GM21381 (cell line): Measurements from ENCODE around the gene SNTG2.
"Not testable (repeated sequence)": the region's sequence is repeated elsewhere in the genome, so short reads cannot be mapped to it uniquely, and the experiment has no call there.

ENCODE experiments used
- ATAC-seq: cut with Tn5 transposase; IDR thresholded peaks from one replicate; pipeline ENCODE4 v1.9.1; 2021; ENCODE audit warnings: mild to moderate bottlenecking, moderate library complexity; ENCODE audit not compliant: unreplicated experiment

The SNTG2 gene

GRCh38 chr2:1400943-1401735 is 450.5 kb downstream of the SNTG2 start:
- ATAC-seq: no peak

- ATAC-seq: no peak
These were observed 451.4 kb downstream of the SNTG2 start for GRCh38 chr2:1402064-1402463.

DNA sequence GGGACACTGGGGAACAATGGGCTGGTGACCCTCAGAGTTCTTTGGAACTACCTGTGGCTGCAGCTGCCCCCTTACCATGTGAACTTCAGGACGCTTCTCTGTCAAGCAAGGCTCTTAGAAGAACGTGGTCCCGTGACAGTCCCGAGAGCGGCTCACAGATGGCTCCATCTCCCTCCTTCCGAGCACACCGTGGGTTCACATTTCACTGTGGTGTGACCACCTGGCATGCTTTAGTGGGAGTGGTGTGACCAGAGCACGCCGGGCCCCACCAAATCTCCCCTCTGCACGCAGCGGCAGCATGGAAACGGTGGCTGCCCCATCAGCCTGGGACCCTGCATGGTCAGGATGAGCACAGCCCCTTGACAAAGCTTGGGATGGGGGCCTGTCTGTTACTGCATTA is 452.9 kb downstream of the SNTG2 start:
- ATAC-seq: no peak

DNA sequence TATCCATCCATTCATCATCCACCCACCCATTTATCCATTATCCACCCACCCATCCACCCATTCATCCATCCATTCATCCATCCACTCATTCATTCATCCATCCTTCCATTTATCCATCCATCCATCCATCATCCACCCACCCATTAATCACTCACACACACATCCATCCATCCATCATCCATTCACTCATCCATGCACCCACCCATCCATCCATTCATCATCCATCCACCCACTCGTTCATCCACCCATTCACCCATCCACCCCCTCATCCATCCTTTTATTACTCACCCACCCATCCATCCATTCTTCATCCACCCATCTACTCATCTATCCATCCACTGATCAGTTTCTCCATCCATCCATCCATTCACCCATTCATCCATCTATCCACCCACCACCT is 454.5 kb downstream of the SNTG2 start:
- ATAC-seq: no peak

GRCh38 chr2:1405967-1406366 is 455.3 kb downstream of the SNTG2 start:
- ATAC-seq: no peak

- ATAC-seq: no peak
These were observed 455.8 kb downstream of the SNTG2 start for GRCh38 chr2:1406434-1406833.

GRCh38 chr2:1407950-1408675 is 457.5 kb downstream of the SNTG2 start:
- no peak for ATAC-seq

- no peak for ATAC-seq
These were observed 462.6 kb downstream of the SNTG2 start, which contains the start of gene TPO for GRCh38 chr2:1413156-1413710. TPO (plus strand) TSS chr2:1413463; CDS start chr2:1414409, 946 bp downstream.

- no peak for ATAC-seq
These were observed 463.5 kb downstream of the SNTG2 start for GRCh38 chr2:1414121-1414520.

DNA sequence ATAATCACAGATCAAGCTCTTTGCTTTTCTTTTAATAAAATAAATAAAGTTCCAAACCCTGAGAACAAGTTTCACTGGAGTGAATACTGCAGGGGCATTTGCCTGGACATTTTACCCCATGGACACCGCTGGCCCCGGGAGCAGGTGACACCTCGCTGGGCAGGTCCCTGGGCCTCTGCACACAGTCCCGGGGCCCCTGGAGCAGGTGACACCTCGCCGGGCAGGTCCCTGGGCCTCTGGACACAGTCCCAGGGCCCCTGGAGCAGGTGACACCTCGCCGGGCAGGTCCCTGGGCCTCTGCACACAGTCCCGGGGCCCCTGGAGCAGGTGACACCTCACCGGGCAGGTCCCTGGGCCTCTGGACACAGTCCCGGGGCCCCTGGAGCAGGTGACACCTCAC is 464.3 kb downstream of the SNTG2 start:
- not testable (repeated sequence) for ATAC-seq

GRCh38 chr2:1415501-1415900 is 464.9 kb downstream of the SNTG2 start:
- ATAC-seq: no peak
